Activated gamma-delta T cell treated with Interleukin-2 at 50 U/mL for 16 hours (primary cell): Measurements from ENCODE around the gene KRTAP5-4.
"Not testable (repeated sequence)": the region's sequence is repeated elsewhere in the genome, so short reads cannot be mapped to it uniquely, and the experiment has no call there.

Experiments used
- DNase-seq: peaks from one replicate; pipeline ENCODE4 v3.0.0-alpha.2; 2020

The KRTAP5-4 gene

GRCh38 chr11:1598406-1598805, 23.5 kb downstream of the KRTAP5-4 start:
- DNase-seq, result not testable (repeated sequence)

GRCh38 chr11:1597994-1598380, 24.0 kb downstream of the KRTAP5-4 start, which contains the start of gene KRTAP5-2:
KRTAP5-2 (minus strand) TSS chr11:1598294; CDS start chr11:1598250, 44 bp downstream.
- no peak for DNase-seq

- DNase-seq, result no peak
These were observed 24.5 kb downstream of the KRTAP5-4 start for GRCh38 chr11:1597331-1597993.

GRCh38 chr11:1596576-1597121, 25.3 kb downstream of the KRTAP5-4 start:
- DNase-seq, result not testable (repeated sequence)

- not testable (repeated sequence) for DNase-seq
These were observed 25.9 kb downstream of the KRTAP5-4 start for GRCh38 chr11:1595994-1596575.

GRCh38 chr11:1592628-1593027, 29.3 kb downstream of the KRTAP5-4 start:
- DNase-seq, result no peak

- no peak for DNase-seq
These were observed 31.9 kb downstream of the KRTAP5-4 start for GRCh38 chr11:1589996-1590395.

- not testable (repeated sequence) for DNase-seq
These were observed 32.6 kb downstream of the KRTAP5-4 start for GRCh38 chr11:1589191-1589963.

- no peak for DNase-seq
These were observed 35.2 kb downstream of the KRTAP5-4 start for GRCh38 chr11:1586699-1587098.

- DNase-seq, result not testable (repeated sequence)
These were observed 37.1 kb downstream of the KRTAP5-4 start, which contains the start of gene KRTAP5-1 for GRCh38 chr11:1584661-1585370. KRTAP5-1 (minus strand) TSS chr11:1585283; CDS start chr11:1585249, 34 bp downstream.

- DNase-seq, result not testable (repeated sequence)
These were observed 39.0 kb downstream of the KRTAP5-4 start for GRCh38 chr11:1582909-1583308.

GRCh38 chr11:1581976-1582375, 40.0 kb downstream of the KRTAP5-4 start:
- DNase-seq, result no peak

GRCh38 chr11:1576825-1577224, 45.1 kb downstream of the KRTAP5-4 start:
- no peak for DNase-seq

- not testable (repeated sequence) for DNase-seq
These were observed 46.2 kb downstream of the KRTAP5-4 start for GRCh38 chr11:1575756-1576155.

GRCh38 chr11:1574933-1575242, 47.0 kb downstream of the KRTAP5-4 start:
- DNase-seq, result no peak

GRCh38 chr11:1574238-1574932, 47.6 kb downstream of the KRTAP5-4 start:
- peak; percentile 54 for DNase-seq

GRCh38 chr11:1573903-1574237, 48.1 kb downstream of the KRTAP5-4 start:
- no peak for DNase-seq

GRCh38 chr11:1573077-1573902, 48.6 kb downstream of the KRTAP5-4 start:
- no peak for DNase-seq

- peak; percentile 92 for DNase-seq
These were observed 49.5 kb downstream of the KRTAP5-4 start, which contains the start of gene DUSP8 for GRCh38 chr11:1572197-1573076. DUSP8 (minus strand) TSS chr11:1572271; CDS start chr11:1565826, 6,445 bp downstream.

- DNase-seq, result no peak
These were observed 50.2 kb downstream of the KRTAP5-4 start for GRCh38 chr11:1571760-1572196.
